HG03442 (cell line): ENCODE data around the gene NTM.

Experiments
- ATAC-seq: cut with Tn5 transposase; IDR thresholded peaks from one replicate; pipeline ENCODE4 v1.9.1; 2021; ENCODE audit warnings: mild to moderate bottlenecking, moderate library complexity; ENCODE audit not compliant: unreplicated experiment

Gene NTM

DNA sequence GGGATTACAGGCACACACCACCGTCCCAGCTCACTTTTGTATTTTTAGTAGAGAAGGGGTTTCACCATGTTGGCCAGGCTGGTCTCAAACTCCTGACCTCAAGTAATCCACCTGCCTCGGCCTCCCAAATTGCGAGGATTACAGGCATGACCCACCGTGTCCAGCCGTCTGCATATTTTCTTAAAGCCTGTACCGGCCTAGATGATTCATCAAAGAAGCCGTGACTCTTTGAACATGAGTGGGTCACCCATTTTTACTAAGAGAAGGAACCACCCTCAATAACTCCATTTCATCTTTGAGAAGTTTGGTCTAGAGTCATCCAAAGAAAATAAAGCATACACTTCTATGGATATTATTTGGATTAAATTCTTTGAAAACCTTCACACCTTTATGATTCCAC lies 388.3 kb downstream of the NTM start:
- ATAC-seq, result no peak

DNA sequence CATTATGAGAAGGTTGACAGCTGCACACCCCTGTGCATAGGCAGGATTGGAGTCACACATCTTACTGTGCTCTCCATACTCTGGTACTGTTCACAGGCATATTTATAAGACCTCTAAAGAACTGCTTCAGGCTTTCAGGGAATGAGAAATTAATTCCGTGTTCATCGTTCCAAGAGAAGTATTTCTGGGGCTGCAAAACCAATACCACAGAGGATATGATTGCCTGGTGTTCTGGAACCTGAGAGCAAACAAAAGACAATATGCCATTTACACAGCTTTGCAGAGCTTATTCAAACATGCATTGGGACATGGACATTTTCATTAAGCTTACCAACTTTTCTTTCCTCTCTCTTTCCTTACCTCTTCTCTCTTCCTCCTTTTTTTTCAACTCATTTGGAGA lies 388.7 kb downstream of the NTM start:
- no peak for ATAC-seq

DNA sequence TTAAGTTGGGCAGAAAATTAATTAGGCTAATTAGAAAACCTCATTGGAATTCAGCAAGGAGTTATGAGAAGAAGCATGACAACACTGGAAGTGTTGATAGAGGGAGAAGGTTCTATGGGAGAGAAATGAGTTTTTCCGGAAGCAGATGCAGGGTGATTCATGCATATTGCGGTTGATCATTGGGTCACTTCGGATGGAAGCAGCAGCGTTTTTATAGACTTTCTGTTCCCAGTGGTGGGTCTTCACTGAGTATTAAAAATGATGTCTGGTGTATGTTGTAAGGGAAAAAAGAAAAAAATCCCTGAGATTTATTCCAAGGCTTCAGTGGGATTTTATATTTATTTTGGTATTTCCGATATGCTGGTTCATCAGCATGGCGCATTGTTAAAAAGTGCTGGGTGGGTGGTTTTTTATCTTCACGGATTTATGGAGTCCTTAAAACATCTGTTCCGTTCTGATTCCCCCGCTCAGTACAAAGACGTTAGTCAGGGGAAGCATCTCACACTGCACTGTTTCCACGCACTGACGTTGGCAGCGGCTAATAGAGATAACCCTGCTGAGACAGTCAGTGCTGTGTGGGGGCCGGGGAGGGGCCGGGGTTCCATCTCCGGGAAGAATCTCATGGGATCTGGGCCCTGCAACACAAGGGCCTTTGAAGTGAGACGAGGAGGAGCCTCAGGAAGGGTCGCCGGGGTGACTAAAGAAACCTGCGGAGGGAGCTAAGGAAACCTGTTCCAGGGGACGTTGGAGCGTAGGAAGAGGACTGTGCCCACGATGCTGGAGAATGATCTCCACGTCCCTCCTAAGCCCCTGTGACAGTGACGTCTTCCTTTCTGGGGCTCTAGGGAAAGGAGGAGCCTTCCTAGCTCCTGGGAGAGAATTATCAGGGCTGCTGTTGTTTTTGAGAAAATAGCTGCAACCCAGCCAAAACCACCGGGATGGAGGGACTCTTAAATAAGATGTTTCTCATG lies 390.0 kb downstream of the NTM start:
- no peak for ATAC-seq

DNA sequence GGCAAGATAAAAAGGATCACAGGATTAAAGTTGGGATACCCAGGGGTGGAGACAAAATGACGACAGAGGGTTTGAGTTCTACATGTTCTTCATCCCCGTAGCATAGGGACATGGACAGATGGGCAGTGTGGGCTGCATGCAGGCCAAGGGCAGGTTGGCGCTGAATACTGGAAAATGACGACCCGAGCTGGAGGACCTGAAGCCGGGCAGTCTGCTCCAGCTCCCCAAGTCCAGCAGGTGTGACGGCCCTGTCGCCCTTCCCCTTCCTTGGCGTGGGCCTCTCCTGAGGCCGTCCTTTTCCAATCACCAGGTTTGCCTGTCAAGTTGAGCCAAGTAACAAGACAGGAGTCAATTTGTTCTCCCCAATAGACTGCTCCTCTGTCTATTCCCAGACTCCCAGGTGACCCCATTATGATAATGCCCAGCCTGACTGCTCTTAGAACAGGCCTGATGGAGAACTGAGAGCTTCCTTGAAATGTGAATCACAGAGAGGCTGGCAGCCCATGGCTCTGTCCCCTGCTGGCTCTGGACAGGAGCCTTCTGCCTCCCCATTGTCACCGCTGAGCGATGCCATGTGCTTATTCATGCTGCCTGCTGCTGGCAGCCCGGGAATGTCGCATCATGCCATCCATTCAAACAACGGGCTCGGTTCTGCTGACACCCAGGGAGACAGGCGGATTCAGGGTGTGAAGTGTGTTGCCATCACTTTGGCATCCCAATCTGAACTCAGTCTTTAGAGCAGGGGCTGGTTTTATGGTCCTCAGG lies 392.1 kb downstream of the NTM start:
- no peak for ATAC-seq

DNA sequence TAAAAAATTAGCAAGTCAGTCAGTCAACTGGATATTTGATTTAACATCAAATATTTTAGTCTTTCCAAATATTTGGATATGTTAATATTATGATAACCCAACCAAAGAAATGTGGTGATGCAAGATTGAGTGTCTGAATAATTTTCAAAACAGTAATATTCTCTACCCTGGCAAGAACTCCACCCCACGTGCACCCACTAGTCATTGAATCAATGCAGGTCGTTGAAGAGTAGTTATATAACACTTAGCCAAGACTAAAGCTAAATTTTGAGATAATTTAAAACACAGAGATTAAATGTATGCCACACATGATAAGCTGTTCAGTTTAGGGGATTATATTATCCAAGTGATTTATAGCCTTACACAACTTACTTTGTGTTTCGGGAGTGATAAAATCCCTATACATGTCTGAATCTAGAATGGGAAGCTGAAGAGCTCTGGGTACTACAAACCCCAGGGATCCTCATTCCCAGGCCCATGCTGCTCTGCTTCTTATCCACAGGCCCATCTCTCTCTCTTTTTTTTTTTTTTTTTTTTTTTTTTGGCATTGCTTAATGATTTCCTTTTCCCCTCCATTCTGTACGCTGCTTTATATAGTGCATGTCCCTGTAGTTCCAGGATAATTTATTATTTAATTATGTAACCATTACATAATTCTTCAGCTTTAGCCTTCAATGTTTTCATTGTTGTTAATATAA lies 392.9 kb downstream of the NTM start:
- no peak for ATAC-seq

DNA sequence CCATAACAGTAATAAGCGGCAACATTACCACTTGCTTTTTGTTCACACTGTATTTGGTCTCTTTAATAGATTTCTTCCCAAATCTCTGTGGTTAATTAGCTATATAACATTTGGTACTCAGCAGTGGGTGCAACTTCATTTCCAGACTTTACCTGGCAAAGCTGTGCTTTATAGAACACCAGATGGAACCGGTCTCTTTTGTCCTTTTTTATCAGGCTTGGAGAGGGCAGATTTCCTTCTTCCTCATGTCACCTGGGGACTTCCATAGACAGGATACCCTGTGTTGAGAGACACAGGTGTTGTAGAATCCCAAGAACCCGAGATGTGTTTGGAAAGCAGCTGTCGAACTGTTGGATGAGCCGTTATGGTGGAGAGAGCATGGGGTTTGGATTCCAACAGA lies 393.7 kb downstream of the NTM start:
- ATAC-seq, result no peak

DNA sequence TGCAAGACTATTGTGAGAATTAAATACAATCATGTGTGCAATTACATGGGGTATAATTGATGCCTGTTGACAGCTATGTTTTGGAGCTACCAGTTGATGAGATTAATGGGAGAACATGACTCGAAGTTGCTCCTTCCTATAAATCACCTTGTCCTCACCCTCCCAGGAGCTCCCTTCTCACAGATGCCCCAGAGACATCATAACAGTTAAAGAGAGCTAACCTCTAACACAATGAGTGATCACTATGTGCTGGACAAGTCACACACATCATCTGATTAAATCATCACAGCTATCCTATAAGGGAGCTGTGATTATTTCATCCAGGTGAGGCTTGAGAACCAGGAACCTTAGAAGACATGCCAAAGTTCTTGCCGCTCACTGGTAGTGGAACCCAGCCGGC lies 394.2 kb downstream of the NTM start:
- ATAC-seq, result no peak

DNA sequence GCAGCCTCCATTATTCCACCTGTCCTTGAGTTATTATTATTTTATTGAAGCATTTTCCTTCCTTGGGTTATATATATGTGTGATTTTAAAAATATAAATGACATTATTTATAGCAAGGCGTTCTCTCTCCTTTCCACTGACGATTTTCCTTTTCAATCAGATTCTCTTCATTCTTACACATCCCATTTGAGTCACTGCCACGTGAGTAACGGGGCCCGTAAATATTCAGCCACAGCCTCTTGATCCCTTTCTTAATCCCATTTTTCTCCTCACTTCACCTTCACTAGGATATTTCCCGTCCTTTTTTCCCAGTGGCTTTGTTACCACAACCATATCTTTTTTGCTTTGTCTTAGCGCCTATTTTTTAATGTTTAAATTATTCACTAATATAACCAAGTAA lies 396.2 kb downstream of the NTM start:
- ATAC-seq, result no peak

DNA sequence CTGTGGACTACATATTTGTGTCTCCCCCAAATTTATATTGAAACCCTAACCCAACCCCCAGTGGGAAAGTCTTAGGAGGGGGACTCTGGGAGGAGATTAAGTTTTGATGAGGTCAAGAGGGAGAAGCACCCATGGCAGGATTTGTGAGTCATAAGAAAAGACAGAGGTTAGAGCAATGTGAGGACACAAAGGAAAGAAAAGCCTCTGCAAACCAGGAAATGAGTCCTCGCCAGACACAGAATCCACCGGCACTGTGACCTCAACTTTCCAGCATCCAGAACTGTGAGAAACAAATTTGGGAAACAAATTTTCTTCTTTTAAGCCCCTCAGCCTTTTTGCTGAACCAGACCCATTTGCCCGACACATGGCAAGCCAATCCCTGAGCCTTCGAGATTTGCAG lies 397.0 kb downstream of the NTM start:
- no peak for ATAC-seq

DNA sequence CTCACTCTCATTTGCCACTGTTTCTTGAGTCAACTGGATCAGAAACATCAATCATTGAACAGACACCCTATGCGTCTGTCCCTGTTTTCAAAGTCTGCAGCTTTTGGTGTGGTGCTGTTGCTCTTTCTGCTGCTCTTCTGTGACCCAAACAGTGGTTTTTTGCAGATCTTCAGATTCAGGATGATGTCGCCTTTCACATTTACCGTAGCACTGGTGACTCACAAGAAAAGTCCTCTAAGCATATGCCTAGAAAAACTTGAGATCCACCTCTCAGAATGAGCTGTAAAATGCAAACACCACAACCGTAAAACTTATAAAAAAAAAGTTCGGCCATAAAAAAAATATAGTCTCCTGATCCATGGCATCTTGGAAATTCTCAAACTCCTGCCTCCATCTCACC lies 400.4 kb downstream of the NTM start:
- no peak for ATAC-seq

DNA sequence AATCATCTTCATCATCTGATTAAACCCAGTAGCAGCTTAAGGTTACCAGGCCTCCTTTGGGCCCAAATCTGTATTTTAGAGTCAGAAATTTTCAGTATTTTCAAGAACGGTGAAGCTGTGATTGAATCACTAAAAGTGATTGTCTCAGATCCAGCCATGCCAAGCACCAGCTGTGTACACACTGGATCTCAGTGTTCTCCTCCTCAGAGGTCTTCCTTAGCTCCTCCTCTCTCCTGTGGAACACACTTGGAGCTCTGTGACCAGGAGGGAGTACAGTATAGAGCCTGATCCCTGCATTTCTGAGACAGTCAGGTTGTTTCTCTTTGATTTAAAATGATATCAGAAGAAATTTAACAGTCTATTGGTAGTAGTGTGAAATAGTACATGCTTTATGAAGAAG lies 401.1 kb downstream of the NTM start:
- ATAC-seq, result no peak

DNA sequence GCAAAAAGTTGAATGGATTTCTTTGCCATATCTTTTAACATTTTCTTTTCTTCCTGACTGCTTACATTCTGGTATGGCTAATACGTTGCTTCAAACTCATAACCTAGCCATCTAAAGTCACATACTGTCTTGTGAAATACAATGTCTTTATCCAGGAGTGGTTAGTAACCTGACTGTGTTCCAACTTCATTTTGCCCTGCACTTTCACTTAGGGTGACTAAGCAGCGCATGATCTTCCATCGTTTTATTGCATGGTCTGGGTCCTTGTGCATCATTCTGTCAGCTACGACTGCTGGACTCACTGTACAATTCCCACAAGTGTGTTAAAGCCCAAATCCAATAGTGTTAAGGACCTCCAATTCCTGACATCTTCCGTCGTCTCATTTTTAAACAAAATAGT lies 403.2 kb downstream of the NTM start:
- no peak for ATAC-seq

DNA sequence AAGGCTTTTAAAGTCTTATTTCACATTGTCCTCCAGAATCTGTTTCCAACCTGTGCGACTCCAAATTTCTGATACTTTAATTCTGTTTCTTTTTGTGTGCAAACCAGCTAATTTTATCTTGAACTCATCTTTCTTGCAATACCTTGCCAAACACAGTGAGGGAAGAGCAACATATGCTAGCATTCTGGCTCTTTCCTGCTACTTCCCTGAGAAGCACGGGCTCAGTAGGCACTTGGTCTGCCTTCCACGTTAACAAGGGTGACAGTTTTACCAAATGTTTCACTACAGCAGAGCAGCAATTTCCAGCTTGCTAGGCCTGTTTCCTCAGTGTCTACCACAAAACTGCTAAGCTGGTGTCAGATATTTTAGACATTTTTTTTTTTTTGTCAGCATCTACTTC lies 405.8 kb downstream of the NTM start:
- ATAC-seq, result no peak

DNA sequence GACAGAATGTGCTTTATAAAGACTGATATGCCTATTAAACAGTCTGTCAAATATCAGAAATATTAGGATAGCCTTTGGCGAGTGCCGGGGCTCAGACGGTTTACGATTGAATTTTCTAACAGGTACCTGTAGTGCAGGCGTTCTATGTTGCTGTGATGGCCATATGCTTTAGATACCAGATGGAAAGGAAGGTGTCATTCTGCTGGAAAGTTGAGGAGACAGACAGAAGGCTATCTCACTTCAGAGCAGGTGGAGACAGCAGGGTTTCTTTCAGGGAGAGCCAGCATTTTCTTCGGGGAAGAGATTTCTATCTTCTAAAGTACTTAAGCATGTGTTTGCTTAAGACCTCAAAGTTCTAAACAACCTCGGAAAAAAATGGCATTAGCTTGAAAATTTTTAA lies 415.4 kb downstream of the NTM start:
- no peak for ATAC-seq

DNA sequence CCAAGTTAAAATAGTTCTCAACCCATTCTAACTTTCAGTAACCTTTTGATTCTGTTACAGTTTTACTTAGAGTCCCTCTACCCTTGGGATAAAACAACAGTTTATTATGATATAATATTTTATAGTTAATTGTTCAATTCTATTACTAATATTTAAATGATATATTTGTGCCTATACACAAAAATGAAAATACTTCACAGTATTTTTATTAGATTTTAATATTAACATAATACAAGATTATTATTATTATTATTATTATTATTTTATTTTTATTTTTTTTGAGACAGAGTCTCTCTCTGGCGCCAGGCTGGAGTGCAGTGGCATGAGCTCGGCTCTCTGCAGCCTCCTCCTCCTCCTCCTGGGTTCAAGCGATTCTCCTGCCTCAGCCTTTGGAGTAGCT lies 416.7 kb downstream of the NTM start:
- no peak for ATAC-seq

DNA sequence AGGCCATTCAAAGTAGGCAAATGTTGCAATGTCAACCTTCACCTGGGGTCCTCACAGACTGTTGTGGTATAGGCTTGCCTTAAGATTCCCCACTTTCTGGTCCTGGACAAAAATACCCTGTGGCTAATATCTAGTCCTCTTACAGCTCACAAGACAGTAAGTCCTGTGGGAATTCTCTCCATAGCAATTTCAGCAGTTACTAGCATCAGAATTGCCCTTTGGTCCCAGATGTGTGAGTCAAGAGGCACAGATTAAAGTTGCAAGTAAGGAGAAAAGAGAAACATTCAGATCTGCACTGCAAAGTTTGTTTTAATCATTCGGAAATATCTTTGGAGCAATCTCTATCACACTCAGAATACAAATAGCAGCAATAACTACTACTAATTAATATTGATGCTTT lies 420.2 kb downstream of the NTM start:
- no peak for ATAC-seq

DNA sequence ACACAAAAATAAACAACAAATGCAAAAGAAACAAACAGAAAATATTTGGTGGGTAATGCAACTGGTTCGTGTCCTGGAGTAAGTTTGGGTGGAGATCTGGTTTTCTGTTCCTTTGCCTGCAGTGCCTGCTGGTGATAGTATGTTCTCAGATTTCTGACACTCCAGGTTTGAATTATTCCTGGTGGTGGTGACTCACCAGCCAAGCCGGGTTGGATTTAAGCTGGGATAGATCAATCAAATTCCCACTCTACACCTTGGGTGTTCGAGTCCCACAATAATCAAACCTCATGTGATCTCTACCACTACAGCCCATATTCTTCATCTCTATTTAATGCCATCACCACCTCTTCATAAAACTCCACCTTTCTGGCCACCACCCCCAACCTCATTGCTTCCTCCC lies 421.8 kb downstream of the NTM start:
- no peak for ATAC-seq

DNA sequence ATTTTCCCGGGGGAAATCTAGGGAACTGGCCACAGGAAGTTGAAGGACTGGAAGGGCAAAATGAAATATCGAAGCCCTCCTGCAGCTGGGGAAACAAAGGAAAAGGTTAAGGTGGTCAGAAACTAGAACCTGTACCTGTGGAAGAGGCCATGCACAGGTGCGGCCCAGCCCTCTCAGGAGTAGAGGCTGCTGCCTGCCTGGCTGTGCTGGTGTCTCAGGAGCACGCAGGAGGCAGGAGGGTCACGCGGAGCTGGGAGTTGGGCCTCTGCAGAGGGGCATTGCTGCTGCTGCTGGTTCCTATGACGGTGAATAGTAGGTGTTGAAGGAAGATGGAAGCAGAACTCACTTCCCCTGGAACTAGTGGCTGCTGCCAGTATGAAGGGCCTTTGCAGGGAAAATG lies 425.7 kb downstream of the NTM start:
- ATAC-seq, result no peak

DNA sequence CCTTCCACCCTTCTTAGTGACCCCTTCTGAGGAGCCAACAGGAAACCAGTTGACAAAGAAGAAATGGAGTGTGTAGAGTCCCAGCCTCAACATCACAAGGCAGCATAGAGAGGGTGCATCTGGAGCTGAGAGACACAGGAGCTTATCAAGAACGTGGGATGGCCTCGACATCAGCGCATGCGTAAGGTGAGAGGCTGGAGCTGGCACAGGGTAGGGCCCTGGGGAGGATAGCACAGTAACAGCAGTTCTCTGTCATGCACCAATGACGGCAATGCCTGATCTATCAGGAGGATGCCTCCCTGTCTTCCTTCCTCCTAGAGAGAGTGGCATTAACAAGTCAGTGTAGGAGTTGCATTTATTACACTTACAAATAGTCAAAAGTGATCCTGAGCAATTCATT lies 426.1 kb downstream of the NTM start:
- no peak for ATAC-seq

DNA sequence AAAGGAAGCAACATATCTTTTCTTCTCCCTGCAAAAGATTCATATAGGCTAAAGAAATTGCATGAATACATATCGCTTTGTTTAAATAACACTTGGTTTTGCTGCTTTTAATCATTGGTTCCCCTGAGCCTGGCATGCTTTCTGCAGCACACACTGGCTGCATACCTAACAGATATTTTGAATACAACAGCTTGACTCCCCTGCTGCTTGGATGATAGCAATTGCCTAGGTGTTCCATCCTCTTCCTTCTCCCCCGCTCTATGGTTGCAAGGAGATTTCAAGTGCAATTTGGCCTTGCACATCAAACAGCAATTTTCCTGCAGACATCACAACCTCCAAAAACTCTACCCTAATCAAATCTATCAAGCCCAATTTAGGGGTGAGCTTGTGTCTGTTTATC lies 430.0 kb downstream of the NTM start:
- no peak for ATAC-seq

DNA sequence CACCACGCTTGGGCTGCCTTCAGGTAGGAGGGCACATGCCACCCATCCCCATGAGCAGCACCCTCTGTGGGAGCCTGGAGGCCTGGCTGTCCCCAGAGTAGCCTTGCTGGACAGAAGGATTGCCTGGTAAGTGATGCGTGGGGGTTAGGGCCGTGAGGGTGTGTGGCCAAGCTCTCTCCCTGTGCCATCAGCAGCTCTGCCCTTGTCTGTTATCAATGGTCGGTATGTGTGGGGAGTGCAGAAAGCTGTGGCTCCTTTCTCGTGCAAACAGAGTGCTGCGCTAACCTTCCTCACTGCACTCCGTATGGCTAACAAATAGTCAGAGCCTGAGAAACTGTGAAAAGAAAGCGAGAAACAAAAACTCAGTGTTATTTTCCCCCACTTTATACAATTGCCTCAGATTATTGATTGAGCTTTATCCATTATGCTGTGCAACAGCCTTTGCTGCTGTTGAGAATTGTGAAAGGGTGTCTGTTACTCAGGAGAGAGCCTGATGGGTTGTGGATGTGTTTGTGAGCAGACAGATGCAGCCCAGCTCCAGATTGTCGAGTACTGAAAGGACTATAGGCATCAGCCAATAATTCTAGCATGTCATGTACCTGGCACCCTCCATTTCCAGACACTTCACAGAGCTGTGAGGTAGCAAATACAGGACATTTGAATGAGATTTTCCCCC lies 432.2 kb downstream of the NTM start:
- no peak for ATAC-seq
